Activated CD4-positive, CD25-positive, alpha-beta regulatory T cell treated with anti-CD3 and anti-CD28 coated beads, Interleukin-2, amount 50 U/mL, for 72 hours (primary cell): ENCODE data around the gene SLC39A11.
"Not testable (repeated sequence)": the region's sequence is repeated elsewhere in the genome, so short reads cannot be mapped to it uniquely, and the experiment has no call there.

ENCODE experiments used
- DNase-seq: peaks from one replicate; pipeline ENCODE4 v3.0.0; 2021

SLC39A11 gene

GRCh38 chr17:72940496-72940895 is 152.0 kb downstream of the SLC39A11 start:
- DNase-seq, result no peak

GRCh38 chr17:72938482-72938881 is 154.0 kb downstream of the SLC39A11 start:
- DNase-seq, result no peak

GRCh38 chr17:72937707-72938106 is 154.8 kb downstream of the SLC39A11 start:
- no peak for DNase-seq

DNA sequence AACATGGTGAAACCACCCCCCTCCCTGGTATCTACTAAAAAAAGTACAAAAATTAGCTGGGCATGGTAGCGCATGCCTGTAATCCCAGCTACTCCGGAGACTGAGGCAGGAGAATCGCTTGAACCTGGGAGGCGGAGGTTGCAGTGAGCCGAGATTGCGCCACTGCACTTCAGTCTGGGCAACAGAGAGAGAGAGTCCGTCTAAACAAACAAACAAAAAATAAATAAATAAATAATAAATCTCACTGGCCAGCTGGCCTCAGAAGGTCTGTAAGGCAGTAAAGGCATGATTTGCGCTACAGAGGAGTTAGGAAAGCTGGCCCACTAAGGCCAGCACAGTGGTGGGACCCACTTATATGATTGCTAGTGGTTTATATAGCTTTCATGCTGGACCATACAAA is 155.2 kb downstream of the SLC39A11 start:
- not testable (repeated sequence) for DNase-seq

DNA sequence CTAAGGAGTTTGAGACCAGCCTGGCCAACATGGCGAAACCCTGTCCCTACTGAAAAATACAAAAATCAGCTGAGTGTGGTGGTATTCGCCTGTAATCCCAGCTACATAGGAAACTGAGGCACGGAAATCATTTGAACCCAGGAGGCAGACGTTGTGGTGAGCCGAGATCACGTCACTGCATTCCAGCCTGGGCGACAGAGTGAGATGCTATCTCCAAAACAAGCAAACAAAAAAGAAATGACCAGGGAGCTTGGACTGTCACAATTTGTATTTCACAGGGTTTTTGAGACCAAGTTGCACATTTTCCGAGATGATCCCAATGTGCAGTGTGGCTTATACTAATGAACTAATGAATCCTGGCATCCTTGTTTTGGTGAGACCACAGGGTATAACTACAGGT is 156.5 kb downstream of the SLC39A11 start:
- no peak for DNase-seq

GRCh38 chr17:72934927-72935326 is 157.6 kb downstream of the SLC39A11 start:
- DNase-seq, result no peak

- DNase-seq, result no peak
Measured at GRCh38 chr17:72931635-72932034, 160.9 kb downstream of the SLC39A11 start.

- no peak for DNase-seq
Measured at GRCh38 chr17:72931163-72931562, 161.3 kb downstream of the SLC39A11 start.

- DNase-seq, result no peak
Measured at GRCh38 chr17:72930031-72930430, 162.5 kb downstream of the SLC39A11 start.

- DNase-seq, result no peak
Measured at GRCh38 chr17:72928454-72929136, 163.9 kb downstream of the SLC39A11 start.

- no peak for DNase-seq
Measured at GRCh38 chr17:72927760-72928159, 164.7 kb downstream of the SLC39A11 start.

- no peak for DNase-seq
Measured at GRCh38 chr17:72927146-72927545, 165.3 kb downstream of the SLC39A11 start.

DNA sequence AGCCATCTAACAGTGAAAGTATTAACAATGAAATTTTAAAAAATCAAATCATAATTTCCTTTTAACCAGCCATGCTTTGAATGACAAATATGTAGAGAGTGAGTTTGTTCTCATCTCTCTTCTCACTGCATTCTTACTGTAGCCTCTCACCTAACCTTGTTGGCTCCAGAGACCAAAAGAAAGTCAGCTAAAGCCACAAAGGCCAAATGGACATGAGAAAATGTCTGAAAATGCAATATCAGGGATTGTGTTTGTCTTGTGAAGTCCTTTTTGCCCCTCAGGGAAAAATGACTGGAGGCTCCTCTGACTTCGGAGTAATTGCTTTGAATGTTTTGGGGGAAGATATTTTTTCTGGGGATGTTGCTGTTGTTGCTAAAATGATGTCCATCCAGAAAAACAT is 166.3 kb downstream of the SLC39A11 start:
- no peak for DNase-seq

- DNase-seq, result no peak
Measured at GRCh38 chr17:72924196-72924595, 168.3 kb downstream of the SLC39A11 start.

- DNase-seq, result no peak
Measured at GRCh38 chr17:72922219-72922618, 170.3 kb downstream of the SLC39A11 start.

DNA sequence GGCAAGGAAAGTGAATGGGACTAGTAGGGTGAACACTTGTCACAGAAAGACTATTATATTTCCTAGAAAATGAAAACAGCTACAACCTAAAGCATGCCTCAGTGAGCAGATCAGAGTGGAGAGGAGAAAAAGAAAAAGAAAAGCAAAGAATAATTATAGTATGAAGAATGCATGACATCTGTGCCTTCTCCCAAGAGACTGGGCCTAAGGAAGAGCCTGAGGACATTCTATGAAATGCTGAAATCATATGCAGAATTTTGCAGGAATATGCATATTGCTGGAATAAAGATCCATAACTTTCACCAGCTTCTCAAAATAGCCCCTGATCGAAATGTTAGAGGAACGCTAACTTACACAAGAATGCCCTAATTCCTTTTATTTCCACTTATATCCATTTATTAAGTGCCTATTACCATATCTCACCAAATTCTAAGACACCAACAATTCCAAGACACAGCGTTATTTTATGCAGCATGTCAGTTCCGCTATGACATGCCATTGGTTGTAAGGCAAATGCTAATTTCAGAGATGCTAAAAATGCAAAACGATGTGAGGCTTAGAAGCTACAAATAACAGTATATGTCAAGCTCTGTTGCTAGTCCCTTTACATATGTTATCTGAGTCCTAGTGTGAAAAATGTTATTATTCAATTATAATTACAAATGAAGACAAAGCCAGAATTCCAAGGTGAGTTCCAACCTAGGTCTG is 171.0 kb downstream of the SLC39A11 start:
- no peak for DNase-seq

DNA sequence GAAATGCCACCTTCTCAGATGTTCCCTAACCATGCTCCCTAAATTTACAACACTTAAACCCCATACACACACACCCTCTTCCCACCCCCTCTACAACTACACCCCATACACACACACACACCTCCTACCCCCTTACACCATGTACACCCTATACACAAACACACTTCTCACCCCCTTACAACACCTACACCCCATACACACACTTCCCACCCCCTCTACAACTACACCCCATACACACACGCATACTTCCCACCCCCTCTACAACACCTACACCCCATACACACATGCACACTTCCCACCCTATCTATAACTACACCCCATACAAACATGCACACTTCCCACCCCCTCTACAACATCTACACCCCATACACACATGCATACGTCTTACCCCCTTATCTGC is 172.0 kb downstream of the SLC39A11 start:
- DNase-seq, result no peak

DNA sequence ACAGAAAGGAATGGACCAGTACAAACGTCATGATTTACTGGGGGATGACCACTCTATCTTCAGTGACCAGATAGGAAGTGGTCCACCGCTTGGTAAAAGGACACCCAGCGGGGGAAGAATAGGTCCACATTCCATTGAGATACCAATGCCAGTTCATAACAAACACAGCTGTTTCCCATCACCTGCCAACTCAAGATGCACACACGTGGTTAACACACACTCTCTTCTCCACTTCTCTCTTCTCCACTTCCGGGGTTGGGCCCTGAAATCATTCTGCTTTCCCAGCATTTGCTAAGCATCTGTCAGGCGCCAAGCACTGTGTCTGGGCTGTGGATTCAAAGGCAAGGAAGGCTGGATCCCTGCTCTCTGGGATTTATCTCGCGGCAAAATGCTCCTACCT is 175.5 kb downstream of the SLC39A11 start:
- no peak for DNase-seq

- DNase-seq, result no peak
Measured at GRCh38 chr17:72915625-72916081, 176.8 kb downstream of the SLC39A11 start.

GRCh38 chr17:72913142-72913682 is 179.3 kb downstream of the SLC39A11 start:
- no peak for DNase-seq

DNA sequence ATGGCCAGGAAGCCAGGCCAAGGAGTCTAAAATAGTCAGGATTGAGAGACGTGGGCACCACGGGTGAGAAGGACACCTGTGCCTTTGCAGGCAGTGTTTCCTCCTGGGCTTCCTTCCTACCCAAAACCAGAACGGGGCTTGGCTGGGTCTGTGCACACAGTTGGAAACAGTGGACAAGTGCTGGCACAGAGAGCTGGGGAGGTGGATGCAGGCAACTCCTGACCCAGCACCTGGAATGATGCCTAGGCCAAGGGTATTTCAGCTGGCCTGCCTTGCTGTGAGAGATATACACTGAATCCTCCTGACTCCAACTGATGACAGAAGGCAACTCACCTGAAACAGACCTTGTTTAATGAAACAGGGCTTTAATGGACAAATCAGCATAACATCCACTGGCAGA is 186.2 kb downstream of the SLC39A11 start:
- DNase-seq, result no peak

GRCh38 chr17:72903522-72903921 is 189.0 kb downstream of the SLC39A11 start:
- DNase-seq, result no peak

DNA sequence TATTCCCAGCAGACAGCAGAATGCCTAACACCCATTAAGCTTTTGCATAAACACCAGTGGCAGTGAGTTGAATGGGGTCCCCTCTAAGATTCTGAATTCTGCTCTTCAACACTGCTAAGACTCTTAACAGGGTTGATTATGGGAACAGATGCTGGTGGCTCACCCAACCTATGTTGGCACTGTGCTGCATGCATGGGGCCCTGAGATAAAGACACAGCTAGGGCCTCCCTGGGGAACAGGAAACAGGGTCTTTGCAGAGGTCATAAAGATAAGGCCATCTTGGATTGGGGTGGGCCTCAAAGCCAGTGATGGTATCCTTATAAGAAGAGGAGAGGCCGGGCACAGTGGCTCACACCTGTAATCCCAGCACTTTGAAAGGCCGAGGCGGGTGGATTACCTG is 190.8 kb downstream of the SLC39A11 start:
- no peak for DNase-seq

GRCh38 chr17:72901083-72901482 is 191.4 kb downstream of the SLC39A11 start:
- no peak for DNase-seq

- DNase-seq, result no peak
Measured at GRCh38 chr17:72900654-72900971, 191.9 kb downstream of the SLC39A11 start.
